Retinal pigment epithelial cell (primary cell): Measurements from ENCODE around the gene UST.
"Not testable (repeated sequence)": the region's sequence is repeated elsewhere in the genome, so short reads cannot be mapped to it uniquely, and the experiment has no call there.

Experiments used
- DNase-seq: peaks from one replicate; pipeline ENCODE4 v3.0.0-alpha.2; 2010; ENCODE audit warnings: low read depth
- H3K4me3 ChIP-seq: 2 replicates; pipeline ENCODE4 v1.5.1; 2011; ENCODE audit warnings: mild to moderate bottlenecking, low read length, control low read depth, moderate library complexity
- TF ChIP-seq, protein P1 (sequence below): conservative IDR thresholded peaks from 2 replicates; pipeline ENCODE4 v1.5.1; 2011; ENCODE audit warnings: low read depth, low read length, control low read depth, inconsistent platforms

UST gene

DNA sequence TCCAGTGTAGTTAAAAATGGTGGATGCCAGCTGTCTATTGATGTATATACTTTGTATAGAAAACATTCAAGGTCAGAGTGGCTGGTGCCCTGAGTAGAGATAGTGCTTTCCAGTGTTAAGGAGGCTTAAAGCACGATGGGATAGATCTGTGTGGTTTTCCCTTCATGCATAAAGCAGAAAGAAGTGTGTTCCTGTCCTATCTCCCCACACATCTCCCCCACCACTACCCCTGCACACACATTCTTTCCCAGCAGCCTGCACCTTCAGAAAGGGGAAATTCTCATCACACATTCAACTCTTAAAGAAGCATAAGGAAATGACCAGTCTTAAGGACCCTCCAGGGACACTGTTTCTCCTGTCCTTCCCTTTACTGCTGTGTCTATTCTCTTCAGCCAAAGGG, 349.0 kb downstream of the UST start:
- TF ChIP-seq, protein P1, sequence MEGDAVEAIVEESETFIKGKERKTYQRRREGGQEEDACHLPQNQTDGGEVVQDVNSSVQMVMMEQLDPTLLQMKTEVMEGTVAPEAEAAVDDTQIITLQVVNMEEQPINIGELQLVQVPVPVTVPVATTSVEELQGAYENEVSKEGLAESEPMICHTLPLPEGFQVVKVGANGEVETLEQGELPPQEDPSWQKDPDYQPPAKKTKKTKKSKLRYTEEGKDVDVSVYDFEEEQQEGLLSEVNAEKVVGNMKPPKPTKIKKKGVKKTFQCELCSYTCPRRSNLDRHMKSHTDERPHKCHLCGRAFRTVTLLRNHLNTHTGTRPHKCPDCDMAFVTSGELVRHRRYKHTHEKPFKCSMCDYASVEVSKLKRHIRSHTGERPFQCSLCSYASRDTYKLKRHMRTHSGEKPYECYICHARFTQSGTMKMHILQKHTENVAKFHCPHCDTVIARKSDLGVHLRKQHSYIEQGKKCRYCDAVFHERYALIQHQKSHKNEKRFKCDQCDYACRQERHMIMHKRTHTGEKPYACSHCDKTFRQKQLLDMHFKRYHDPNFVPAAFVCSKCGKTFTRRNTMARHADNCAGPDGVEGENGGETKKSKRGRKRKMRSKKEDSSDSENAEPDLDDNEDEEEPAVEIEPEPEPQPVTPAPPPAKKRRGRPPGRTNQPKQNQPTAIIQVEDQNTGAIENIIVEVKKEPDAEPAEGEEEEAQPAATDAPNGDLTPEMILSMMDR, result no peak
- DNase-seq, result no peak
- H3K4me3 ChIP-seq, result no peak overlapping the region

GRCh38 chr6:149097794-149098193, 351.0 kb downstream of the UST start:
- no peak overlapping the region for H3K4me3 ChIP-seq
- TF ChIP-seq, protein P1, result no peak
- DNase-seq, result no peak

DNA sequence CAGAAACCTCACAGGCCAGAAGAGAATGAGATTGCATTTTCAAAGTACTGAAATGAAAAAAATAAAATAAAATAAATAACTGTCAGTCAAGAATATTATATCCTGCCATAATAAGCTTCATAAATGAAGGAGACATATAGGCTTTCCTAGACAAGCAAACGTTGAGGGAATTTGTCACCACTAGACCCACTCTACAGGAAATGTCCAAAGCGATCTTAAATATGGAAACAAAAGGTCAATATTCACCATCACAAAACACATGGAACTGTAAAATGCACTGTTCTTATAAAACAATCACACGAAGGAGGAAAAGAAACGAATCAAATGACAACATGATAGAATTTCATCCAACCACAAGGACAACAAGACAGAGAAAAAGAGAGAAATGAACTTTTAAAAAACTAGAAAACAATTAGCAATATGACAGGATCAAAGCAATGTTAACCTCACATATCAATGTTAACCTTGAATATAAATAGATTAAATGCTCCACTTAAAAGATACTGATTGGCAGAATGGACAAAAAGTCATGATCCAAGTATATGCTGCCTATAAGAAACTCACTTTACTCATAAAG, 352.0 kb downstream of the UST start:
- TF ChIP-seq, protein P1, result no peak
- no peak overlapping the region for H3K4me3 ChIP-seq

DNA sequence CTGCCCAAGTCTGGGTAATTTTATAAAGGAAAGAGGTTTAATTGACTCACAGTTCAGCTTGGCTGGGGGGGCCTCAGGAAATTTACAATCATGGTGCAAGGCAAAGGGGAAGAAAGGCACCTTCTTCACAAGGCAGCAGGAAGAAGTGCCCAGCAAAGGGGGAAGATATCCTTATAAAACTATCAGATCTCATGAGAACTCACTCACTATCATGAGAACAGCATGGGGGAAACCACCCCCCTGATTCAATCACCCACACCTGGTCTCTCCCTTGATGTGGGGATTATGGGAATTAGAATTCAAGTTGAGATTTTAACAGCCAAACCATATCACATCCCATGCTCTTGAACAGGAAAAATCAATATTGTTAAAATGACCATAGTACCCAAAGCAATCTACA, 355.5 kb downstream of the UST start:
- TF ChIP-seq, protein P1, result no peak
- no peak for DNase-seq
- H3K4me3 ChIP-seq, result no peak overlapping the region

More for the DNA sequence above, 352.0 kb downstream of the UST start:
- no peak for DNase-seq

- not testable (repeated sequence) for H3K4me3 ChIP-seq, DNase-seq
Observed at GRCh38 chr6:149103950-149104349, 357.1 kb downstream of the UST start.

DNA sequence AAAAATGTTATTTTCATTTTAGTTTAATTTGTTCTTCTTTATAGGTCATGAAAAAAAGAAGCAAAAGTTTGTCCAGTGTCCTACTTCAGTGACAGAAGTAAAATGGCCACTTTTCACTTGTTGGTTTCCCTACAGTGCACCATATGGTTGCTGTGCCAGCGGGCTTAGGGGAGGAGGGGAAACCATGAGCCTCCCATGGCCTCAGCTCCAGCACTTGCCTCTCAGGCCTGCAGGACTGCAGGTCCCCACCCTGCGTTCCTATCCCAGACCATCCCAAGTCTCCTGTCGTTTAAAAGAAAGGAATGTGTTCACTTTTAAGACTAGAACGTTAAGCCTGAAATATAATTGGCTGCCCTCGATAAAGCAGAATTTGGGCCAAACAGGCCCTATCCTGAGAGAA, 360.7 kb downstream of the UST start:
- TF ChIP-seq, protein P1, result no peak
- H3K4me3 ChIP-seq, result no peak overlapping the region
- DNase-seq, result no peak

GRCh38 chr6:149108038-149108748, 361.4 kb downstream of the UST start:
- TF ChIP-seq, protein P1, result no peak
- no peak for DNase-seq
- H3K4me3 ChIP-seq, result no peak overlapping the region
